ENCODE measurements around the gene RCL1.
A peak's percentile ranks its signal among the peaks of the same experiment; 100 is the strongest.

RCL1 gene

DNA sequence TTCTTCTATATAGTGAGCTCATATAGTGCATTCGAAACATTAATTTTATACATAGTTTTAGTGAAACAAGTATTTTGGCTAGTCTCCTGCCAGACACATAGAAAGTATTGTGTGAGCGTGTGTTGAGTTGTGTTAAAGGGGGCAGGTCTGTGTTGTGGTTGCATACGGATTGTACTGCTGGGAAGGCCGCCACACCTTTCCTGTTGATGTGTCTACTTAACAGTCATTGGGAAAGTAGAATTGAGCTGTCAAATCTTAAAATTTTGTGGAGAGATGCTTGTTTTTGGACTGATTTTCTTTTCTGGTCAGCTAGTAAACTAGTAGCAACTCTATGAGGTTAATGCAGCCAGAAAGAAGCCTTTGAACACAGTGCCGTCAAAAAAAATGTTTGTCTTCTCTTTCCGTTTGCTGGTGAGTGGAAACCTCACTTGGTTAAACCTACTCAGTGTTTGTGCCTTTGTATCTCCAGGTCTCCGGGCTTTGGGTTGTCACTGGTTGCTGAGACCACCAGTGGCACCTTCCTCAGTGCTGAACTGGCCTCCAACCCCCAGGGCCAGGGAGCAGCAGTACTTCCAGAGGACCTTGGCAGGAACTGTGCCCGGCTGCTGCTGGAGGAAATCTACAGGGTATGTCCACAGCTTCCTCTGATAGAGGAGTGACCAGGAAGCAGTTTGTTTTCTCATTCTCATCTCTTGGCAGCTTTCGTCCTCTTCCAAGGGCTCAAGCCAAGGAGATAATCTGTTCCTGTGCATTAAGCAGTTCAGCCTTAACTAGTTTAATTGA is 51.5 kb downstream of the RCL1 start:
- no peak for DNase-seq

DNA sequence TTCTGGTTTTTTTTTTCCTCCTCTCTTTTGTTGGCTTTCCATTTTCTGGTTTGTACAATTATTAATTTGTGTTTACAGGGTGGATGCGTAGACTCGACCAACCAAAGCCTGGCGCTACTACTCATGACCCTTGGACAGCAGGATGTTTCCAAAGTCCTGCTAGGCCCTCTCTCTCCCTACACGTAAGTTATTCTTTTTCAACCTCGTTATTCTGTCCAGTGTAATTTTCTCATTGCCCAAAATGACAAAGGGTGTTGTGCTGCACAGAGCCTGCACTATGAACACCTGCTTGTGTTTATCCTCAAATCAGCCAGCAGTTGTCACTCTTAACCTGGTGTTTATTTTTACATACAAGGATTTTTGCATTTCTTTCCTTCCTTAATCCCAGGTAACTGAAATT is 56.6 kb downstream of the RCL1 start:
- no peak for DNase-seq

DNA sequence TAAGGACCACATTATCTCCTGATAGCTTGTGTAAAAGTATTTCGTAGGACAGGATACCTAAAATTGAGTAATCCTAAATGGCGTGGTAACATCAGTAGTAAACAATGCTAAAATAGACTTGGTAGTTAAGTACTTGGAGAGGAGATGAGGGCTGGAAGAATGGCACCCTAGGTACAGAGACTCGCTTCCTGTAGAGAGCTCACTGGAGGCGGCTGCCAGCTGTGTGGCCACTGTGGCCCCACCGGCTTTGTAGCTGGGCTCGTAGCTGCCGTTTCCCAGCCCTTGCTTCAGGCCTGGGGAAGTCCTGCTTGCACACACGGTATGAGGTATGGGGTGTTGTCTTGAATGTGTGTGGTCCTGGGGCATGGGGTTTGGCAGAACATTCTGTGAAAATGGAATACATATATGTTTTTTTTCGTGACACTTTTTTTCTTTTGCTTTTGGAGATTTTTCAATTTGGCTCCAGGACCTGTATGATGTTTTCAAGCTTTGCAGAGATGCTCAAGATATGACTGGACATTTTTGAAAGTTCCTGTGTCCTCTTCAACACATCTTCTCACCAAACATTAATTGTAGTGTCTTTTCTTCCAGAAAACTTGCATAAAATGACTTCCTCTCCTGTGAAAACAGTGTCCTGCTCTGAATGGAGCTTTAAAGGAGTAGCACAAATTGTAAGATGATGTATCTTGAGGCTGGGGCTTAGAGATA is 58.0 kb downstream of the RCL1 start:
- no peak for DNase-seq

DNA sequence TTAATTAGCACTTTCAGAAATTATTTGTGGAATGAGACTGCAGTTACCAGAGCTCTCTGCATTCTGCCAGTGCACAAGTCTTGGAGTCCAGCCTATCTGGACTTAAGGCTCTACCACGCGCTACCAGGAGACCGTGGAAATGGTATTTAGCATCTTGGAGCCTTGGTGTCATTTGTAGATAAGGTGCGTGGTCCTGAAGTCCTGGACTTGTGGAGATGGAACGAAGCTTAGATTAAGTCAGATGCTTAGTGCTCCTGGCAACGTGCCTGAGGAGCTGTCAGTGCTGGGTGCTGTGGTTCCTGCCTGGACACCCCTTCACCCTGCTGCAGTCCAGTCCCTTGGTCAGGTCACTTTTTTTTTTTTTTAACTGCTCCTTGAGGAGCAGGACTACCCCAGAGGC is 59.7 kb downstream of the RCL1 start:
- no peak for DNase-seq

DNA sequence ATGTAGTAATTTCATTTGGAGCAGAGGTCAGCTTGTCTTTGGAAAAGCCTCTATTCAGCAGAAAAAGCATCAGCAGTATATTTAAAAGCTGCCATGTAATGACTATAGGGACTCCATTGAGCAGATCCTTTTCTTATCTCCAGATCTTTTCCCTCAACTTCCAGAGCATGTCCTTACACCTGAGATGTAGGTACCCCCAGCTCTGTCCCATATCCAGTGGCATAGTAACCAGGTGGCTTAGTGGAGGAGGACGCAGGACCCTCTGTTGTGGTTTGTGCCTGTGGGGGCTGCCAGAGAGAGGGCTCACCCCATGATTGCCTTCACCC is 61.5 kb downstream of the RCL1 start:
- DNase-seq, result no peak

DNA sequence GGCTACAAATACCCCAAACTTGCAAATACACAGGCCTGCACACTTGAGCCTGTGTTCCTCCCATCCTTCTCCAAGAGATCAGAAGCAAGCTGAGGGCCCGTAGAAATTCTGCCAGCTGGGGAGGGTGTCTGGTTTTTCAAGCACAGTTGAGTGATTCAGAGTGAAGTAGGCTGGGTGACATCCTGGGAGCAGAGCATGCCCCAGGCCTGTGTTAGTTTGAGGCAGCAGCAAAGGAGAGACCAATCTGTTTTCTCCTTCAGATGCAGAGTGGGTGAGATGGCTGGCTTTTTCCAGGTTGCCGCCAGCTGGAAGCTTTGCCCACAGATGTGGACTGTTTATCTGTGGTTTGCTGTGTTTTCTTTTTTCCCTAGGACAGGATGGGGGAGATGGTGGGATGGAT is 63.1 kb downstream of the RCL1 start:
- DNase-seq, result no peak

DNA sequence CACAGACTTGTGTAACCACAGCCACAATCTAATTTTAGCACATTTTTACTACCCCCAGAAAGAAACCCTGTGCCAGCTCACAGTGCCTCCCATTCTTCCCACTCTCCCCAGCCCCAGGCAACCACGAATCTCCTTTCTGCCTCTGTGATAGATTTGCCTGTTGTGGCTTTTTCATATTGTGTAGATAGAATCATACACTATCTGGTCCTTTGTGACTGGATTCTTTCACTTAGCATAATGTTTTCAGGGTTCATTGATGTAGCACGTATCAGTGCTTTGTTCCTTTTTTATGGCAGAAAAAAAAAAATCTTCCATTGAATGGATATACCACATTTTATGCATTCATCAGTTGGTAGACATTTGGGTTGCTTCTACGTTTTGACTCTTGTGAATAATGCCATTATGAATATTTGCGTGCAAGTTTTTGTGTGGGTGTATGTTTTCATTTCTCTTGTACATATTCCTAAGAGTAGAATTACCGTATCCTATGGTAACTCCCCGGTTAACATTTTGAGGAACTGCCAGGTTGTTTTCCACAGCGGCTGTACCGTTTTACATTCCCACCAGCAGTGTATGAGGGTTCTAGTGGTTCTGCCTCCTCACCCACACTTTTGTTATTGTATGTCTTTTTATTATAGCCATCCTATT is 64.5 kb downstream of the RCL1 start:
- no peak for DNase-seq

DNA sequence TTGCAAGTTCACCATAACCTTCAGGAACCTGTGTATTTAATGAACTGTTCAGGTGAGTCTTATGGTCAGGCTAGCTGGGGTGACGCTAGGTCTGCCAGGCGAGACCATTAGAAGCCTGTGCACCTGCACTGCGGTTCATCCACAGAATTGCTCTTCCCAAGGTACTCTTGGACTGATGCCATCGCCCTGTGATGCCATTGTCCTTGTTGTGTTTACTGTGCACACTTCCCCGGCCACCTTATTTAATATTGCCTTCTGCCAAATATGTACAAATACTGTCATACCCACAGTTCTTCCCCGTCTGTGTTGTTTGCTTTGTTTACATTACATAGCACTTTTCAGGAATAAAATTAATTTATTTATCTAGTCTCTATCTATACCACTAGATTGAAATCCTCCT is 66.3 kb downstream of the RCL1 start:
- no peak for DNase-seq

DNA sequence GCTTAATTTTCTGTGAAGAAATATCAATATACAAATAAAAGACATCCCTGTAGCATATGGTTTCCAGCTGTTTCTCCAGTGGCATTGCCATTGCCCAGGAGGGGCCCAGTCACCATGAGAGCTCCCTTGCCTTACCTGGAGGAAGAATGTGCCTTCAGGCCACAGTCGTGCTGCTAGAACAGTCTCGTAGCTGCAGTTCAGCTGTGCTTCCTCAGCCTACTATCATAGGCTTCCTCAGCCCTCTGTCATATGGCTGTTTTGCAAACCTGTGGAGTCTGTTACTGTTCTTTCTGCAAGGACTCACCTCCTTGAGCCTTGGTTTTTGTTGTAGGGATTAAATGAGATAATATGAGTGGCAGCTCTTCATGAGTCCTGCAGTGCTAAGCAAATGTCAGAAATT is 67.6 kb downstream of the RCL1 start:
- DNase-seq, result no peak

DNA sequence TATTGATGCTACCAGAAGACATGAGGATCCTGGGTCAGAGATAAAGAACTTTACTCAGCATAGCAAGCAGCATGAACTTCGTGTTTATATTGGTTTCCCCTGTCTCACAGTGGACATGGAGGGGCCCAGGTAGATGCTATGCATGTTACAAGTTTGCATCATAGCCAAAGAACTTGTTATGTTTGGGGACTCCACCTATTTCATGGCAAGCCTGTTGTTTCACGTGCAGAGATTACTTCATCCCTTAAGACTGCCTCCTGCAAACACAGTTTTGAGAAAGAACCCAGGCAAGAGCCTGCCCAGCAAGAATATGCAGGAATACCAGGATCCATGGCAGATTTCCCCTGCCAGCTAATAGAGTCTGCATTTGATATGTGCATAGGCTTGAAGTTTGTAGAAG is 68.4 kb downstream of the RCL1 start:
- no peak for DNase-seq

DNA sequence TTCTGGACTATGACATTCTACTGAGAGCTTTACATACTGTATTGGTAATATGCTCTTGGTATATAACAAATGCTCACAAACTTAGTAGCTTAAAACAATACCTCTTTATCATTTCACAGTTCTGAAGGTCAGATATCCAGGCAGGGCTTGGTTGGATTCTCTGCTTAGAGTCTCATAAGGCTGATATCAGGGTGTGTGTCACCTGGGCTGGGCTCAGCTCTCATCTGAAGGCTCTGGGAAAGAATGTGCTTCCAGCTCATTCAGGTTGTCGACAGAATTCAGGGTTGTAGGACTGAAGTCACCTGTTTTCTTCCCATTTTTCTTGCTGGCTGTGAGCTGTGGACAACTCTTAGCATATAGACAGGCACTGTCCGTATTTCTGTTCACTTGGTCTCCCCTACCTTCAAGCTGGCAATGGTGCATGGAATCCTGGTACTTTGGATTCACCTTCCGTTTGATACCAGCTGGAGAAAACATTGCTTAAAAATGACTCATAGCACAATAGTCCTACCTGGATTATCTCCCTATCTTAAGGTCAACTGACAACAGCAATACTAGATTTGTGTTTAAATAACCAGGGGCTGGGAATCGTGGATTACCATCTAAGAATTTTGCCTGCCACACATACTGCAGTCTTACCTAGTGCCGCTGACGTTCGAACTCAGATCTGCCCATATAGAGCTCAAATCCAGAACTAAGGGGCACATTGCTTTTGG is 69.2 kb downstream of the RCL1 start:
- no peak for DNase-seq

DNA sequence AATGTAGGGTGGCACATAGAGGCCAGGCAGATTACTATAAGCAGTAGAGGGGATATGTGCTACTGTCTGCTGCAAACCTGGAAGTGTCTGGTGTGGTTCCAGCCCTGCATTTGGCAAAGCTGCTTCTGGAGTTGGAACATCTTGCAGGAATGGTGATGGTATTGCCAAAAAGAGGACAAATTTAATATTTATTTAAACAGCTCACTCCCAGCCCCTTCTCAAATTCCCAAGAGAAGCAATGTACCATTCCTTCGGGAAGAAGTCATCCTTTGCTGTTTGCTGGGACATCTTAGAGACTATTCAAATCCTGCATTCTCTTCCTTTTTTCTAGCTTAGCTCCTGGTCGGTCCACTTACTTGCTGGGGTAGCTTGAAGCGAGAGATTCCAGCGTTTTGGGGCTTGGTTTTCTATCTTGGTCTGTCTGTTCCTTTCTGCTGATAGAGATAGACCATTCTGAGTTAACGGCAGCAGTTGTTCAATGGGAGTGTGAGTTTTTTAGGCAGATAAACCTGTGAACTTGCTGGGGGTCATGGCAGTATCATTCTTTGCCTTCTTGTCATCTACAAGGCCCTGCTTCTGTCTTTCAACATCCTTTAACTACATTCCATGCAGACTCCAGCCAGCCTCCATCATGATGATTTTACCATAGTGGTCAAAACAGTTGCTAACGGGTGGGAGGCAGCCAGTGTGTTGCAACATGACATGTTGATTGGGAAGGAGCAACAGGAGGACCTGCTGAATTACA is 69.9 kb downstream of the RCL1 start:
- DNase-seq, result no peak

DNA sequence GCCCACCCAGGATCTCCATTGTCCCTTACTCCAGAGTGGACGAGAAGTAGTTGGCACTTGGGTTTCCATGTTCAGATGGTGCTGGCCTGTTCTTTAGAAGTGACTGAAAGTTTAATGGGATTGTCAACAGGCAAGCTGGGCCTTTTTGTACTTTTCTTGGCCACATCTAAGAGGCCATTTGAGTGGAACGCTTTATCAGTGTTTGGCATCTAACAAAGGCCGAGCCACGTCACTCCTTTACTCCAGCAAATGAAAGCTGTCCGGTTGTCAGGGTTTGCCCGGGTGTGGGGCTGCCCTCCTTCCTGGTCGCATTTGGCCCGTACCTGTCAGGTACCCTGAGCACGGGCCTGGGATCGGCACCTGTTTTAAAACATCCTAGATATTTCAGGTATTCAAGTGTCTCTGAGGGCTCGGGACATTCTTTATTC is 71.5 kb downstream of the RCL1 start:
- DNase-seq, result no peak

DNA sequence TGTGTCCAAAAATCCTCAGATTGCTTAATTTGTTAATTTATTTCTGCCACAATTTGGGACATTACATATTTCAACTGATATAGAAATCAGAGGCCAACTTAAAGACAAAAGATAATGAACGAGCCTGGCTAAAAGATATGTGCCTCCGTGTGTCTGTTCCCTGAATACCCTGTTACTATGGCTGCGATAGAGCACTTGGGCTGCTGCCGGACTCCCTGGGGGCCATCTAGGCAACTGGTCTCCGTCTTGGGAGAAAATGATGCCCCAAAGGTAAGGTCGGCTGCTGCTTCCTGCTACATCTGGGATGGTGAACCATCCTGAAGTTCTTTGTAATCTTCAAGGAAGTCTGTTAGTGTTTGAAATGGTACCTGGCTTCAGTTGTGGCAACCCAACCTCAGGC is 72.0 kb downstream of the RCL1 start:
- no peak for DNase-seq

DNA sequence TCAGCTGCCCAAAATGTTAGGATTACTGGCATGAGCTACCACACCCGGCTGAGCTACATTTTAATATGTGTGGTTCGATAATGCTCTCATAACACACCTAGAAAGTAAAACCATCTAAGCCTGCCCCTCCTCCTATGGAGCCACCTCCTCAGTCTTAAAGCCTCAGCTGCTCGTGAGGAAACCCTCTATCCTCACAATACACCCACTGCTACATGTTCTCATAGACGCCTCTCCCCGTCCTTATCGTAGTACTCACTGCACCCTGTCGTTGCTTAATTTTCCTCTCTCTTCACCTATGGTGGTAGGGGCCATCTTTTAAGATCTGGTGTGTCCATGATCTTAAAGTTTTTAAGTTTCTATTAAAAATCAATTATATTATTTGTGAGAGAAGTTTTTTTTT is 72.9 kb downstream of the RCL1 start:
- no peak for DNase-seq

DNA sequence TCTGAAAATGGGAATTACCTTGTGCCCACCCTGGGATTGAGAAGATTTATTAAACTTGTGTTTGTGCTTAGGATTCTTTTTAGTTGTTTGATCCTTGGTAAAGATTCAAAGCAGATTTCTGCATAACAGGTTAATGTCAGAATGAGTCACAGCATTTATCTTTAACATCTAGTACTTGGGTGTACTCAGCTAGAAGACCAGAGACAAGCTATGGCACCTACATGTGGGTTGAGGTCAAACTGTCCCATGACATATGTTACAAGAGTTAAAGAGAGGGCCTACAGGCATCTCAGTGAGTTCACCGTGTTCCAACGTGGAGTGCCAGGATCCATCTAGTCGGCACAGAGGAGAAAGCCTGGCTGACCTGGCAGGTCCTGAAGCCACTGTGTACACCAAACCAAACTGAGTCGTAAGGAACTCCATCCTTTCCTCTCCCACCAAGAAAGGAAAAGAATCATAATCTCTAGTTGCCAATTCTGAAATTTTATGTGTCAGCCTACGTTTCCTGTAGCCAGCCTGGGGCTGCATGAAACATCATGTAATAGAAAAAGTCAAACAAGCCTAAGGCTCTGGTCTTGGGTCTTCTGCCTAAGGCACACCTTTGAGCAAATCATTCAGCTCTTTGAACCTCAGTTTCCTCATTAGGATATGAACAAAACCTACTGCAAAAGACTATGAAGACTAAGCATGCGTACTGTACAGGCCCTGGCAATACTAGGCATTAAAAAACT is 73.7 kb downstream of the RCL1 start:
- DNase-seq, result no peak

DNA sequence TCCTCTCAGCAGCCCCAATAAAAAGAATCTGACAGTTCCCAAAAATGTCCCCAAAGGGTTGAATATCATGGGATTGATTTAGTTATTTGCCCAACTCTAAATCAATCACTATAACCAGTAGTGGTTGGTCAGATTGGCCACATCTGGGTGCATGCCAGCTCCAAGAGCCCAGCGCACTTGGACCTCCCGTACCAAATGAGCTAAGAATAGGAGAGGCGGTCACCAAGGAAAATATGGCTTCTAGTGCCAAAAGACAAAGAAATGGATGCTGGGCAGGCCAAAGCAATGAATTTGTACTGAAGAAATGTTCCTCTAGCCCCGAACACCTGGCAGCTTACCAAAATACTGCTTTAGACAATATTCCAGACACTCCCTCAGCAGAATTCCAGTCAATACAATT is 80.3 kb downstream of the RCL1 start:
- no peak for DNase-seq

DNA sequence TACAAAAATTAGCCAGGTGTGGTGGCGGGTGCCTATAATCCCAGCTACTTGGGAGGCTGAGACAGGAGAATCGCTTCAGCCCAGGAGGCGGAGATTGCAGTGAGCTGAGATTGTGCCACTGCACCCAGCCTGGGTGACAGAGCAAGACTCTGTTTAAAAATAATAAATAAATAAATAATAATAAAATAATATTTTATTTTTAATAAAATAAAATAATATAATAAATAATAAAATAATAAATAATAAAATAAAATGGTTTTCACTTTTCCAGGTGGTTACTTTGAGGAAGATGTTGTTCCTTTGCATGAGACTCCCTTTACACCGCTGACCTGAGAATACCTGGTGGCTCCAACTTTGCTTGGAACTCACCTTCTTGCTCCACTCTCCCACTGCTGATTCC is 82.8 kb downstream of the RCL1 start:
- no peak for DNase-seq

DNA sequence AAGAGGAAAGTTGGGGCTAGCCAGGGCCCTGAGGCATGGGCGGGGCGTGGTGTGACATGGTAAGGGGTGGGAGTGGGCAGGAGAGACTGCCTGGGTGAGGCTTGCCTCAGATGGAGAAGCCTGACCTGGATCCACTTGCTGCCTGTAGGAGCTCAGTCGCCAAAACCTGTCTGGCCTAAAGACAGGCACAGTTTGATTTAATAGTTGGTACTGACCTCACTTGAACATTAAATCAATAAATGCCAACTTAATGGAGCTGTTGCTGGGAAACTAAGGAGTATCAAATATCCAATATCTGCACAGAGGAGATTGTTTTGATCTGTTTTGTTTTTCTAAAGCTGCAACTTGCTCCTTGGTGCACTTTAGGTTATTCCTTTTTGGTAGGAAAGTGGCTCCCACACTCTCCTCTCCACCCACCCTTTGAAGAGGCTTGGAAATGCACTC is 86.4 kb downstream of the RCL1 start:
- no peak for DNase-seq

DNA sequence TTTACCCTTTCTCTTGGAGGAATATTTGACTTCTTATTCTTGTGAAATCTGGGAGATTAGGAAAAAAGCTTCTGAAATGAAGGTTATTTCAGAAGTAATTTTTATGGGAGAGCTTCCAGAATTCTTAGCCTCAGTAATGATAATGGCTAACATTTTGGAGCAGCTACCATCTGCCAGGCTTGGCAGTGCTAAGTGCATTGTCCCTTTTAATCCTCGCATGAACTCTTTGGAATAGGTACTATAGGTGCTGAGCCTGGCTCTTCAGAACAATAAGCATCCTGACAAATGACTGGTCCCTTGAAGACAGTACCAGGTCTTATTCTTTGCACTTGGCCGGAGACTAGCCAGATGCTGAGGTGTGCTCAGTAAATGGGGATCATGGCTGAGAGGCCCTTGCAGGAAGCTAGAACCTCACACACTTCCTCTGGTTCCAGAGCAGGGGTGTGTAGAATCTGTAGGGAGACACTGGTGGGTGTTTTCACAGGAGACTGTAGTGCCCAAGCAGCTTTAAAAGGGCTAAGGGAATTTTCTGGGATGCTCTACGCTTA is 90.7 kb downstream of the RCL1 start:
- no peak for DNase-seq

DNA sequence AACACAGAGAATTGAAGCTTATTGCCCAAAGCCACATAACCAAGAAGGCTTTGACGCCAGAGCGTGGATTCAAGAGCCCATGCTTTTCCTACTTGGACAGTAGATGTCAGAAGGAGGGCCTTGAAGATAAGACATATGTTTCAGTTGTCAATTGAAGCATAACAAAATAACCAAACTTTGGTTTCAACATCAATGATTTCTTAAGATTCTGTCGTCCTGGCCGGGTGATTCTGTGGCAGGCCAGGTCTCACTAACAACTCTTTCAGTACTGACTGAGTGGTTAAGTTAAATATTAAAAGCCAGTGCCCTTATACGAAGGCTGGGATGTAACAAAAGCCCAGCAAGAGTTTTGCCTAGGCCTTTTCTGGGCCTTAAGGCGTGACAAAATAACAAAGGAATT is 94.0 kb downstream of the RCL1 start:
- DNase-seq, result no peak

DNA sequence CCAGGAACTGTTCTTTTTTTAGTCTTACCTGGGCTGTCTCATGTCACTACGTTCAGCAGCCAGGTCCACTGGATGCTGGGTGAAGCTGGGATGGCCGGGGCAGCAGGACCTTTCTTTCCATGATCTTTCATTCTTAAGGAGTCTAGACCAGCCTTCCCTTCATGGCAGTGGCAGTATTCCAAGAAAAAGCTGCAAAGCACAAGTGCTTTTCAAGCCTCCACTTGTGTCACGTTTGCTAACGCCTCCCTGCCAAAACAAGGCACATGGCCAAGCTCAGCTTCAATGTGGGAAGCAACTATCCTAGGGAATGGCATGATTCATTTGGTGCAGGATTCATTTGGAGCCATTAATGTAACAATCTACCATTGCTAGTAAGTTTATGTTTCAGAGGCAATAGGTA is 94.8 kb downstream of the RCL1 start:
- peak; percentile 65 for DNase-seq

Measured in NCI-H446 treated with DMSO at 0.1 percent for 48 hours (cell line).